GM21526 (cell line): ENCODE results near the gene GID4.

ENCODE experiments used
- ATAC-seq: cut with Tn5 transposase; IDR thresholded peaks from one replicate; pipeline ENCODE4 v1.9.1; 2021; ENCODE audit warnings: moderate library complexity; ENCODE audit not compliant: unreplicated experiment, low FRiP score

The GID4 gene

GRCh38 chr17:18093616-18094408 lies 54.6 kb downstream of the GID4 start:
- ATAC-seq: no peak

- ATAC-seq: no peak
Measured at GRCh38 chr17:18094409-18094807, 55.2 kb downstream of the GID4 start.

- no peak for ATAC-seq
Measured at GRCh38 chr17:18099516-18099915, 60.3 kb downstream of the GID4 start.

- ATAC-seq: no peak
Measured at GRCh38 chr17:18100616-18101015, 61.4 kb downstream of the GID4 start.

- no peak for ATAC-seq
Measured at GRCh38 chr17:18101828-18102227, 62.6 kb downstream of the GID4 start.

GRCh38 chr17:18102640-18103039 lies 63.4 kb downstream of the GID4 start:
- ATAC-seq: no peak

GRCh38 chr17:18105027-18105426 lies 65.8 kb downstream of the GID4 start:
- ATAC-seq: no peak

- no peak for ATAC-seq
Measured at GRCh38 chr17:18105595-18105994, 66.4 kb downstream of the GID4 start.

GRCh38 chr17:18106211-18106610 lies 67.0 kb downstream of the GID4 start:
- ATAC-seq: no peak

GRCh38 chr17:18107061-18107790 lies 68.0 kb downstream of the GID4 start:
- ATAC-seq: no peak

- ATAC-seq: no peak
Measured at GRCh38 chr17:18107971-18108370, 68.8 kb downstream of the GID4 start.

GRCh38 chr17:18108401-18109312 lies 69.4 kb downstream of the GID4 start, which contains the start of gene MYO15A:
TSS of gene MYO15A (plus strand) at chr17:18108756. CDS start at chr17:18118801, 10,045 bp downstream.
- no peak for ATAC-seq

- no peak for ATAC-seq
Measured at GRCh38 chr17:18109935-18110485, 70.8 kb downstream of the GID4 start.

- ATAC-seq: no peak
Measured at GRCh38 chr17:18110636-18111145, 71.5 kb downstream of the GID4 start.

- ATAC-seq: no peak
Measured at GRCh38 chr17:18111330-18111971, 72.2 kb downstream of the GID4 start.

GRCh38 chr17:18115517-18115916 lies 76.3 kb downstream of the GID4 start:
- no peak for ATAC-seq

GRCh38 chr17:18116078-18116477 lies 76.9 kb downstream of the GID4 start:
- no peak for ATAC-seq

- no peak for ATAC-seq
Measured at GRCh38 chr17:18117533-18117932, 78.3 kb downstream of the GID4 start.
